AG04450 (cell line): ENCODE results near the gene ATG4C. TPM values are rescaled to one million over a fixed set of nuclear protein-coding genes. Genes with fewer than 3 reads are reported as not detected.
"Not testable (repeated sequence)": the region's sequence is repeated elsewhere in the genome, so short reads cannot be mapped to it uniquely, and the experiment has no call there.

Experiments used
- CTCF ChIA-PET: fragments of 300-600, 350-600 bp; formaldehyde crosslinking; extraction: SDS; loops from one replicate; lab custom pipeline; 2022; ENCODE audit warnings: antibody characterized with exemption, inconsistent platforms; lab: Charles Lee
- POLR2A ChIA-PET: fragments of 350-600 bp; formaldehyde crosslinking; extraction: SDS; loops from one replicate; lab custom pipeline; 2021; ENCODE audit warnings: antibody characterized with exemption, inconsistent platforms; lab: Yijun Ruan, JAX
- DNase-seq: peaks from one replicate; pipeline ENCODE4 v3.0.0-alpha.2; 2011; ENCODE audit warnings: low read depth, low spot score
- H3K27ac ChIP-seq: one replicate; pipeline ENCODE4 v1.5.1; 2012; ENCODE audit warnings: low read depth, low read length, control low read depth
- H3K27me3 ChIP-seq: one replicate; pipeline ENCODE4 v1.6.0; 2012; ENCODE audit warnings: low read length; ENCODE audit not compliant: control insufficient read depth, insufficient read depth
- H3K4me3 ChIP-seq: 2 replicates; pipeline ENCODE4 v1.5.1; 2011; ENCODE audit warnings: mild to moderate bottlenecking, low read depth, low read length, control low read depth
- H3K9me3 ChIP-seq: 2 replicates; pipeline ENCODE4 v1.5.1; 2012; ENCODE audit warnings: low read length; ENCODE audit not compliant: control insufficient read depth, insufficient read depth
- CTCF ChIP-seq: IDR thresholded peaks from 2 replicates; pipeline ENCODE4 v1.5.1; 2011; ENCODE audit warnings: low read depth, low read length, control low read depth, inconsistent platforms
- polyA plus RNA-seq: library from polyadenylated mRNA; depleted of rRNA; stranded (reverse); fragments of >200 nt; gene quantifications from 2 replicates; pipeline ENCODE4 v1.2.3, GENCODE V29; 2011

Gene ATG4C
- polyA plus RNA-seq, 1 experiment, result 12.0 TPM

- ChIA-PET POLR2A (no interaction called here), CTCF (interaction anchor here (1.4 kb wide), 1 partner anchor 41 kb away, joined by 5 read pairs; no protein-coding TSS in a partner anchor)
- peak; percentile 55 for DNase-seq
- TF ChIP-seq CTCF, result no peak
- Histone ChIP-seq H3K9me3 (no peaks in the 10 kb centered on the region), H3K27me3 (no peaks in the 10 kb centered on the region), H3K27ac (no peak overlapping the region), H3K4me3 (no peak overlapping the region)
These were observed 16.9 kb downstream of the ATG4C start for GRCh38 chr1:62800825-62801306.

GRCh38 chr1:62809788-62810187 lies 25.9 kb downstream of the ATG4C start:
- POLR2A ChIA-PET, result no interaction called here

GRCh38 chr1:62810420-62811274 lies 26.7 kb downstream of the ATG4C start:
- Histone ChIP-seq H3K9me3 (no peaks in the 10 kb centered on the region), H3K27me3 (no peaks in the 10 kb centered on the region), H3K4me3 (no peak overlapping the region), H3K27ac (no peak overlapping the region)
- DNase-seq, result no peak
- POLR2A ChIA-PET, result no interaction called here
- no peak for TF ChIP-seq CTCF
- CTCF ChIA-PET, result no interaction called here

More at GRCh38 chr1:62809788-62810187, 25.9 kb downstream of the ATG4C start:
- TF ChIP-seq CTCF, result no peak
- no peaks in the 10 kb centered on the region for H3K27me3 ChIP-seq
- DNase-seq, result no peak
- no peak overlapping the region for H3K4me3 ChIP-seq
- CTCF ChIA-PET, result no interaction called here
- H3K27ac ChIP-seq, result no peak overlapping the region
- H3K9me3 ChIP-seq, result no peaks in the 10 kb centered on the region

GRCh38 chr1:62823556-62823955 lies 39.6 kb downstream of the ATG4C start:
- no peak for TF ChIP-seq CTCF
- Histone ChIP-seq H3K27ac (no peak overlapping the region), H3K4me3 (no peak overlapping the region), H3K9me3 (no peaks in the 10 kb centered on the region), H3K27me3 (no peaks in the 10 kb centered on the region)
- ChIA-PET POLR2A (no interaction called here), CTCF (interaction anchor here (0.5 kb wide), 1 partner anchor 321 kb away, joined by 5 read pairs; no protein-coding TSS in a partner anchor)
- DNase-seq, result no peak

- H3K9me3 ChIP-seq, result no peaks in the 10 kb centered on the region
- H3K27ac ChIP-seq, result no peak overlapping the region
- CTCF ChIA-PET, result interaction anchor here (2.6 kb wide), 2 partner anchors 13 to 15 kb away, joined by 6 to 11 read pairs; no protein-coding TSS in a partner anchor
- H3K27me3 ChIP-seq, result no peaks in the 10 kb centered on the region
- POLR2A ChIA-PET, result no interaction called here
- TF ChIP-seq CTCF, result no peak
- no peak overlapping the region for H3K4me3 ChIP-seq
- DNase-seq, result no peak
These were observed 43.0 kb downstream of the ATG4C start for GRCh38 chr1:62826901-62827300.

- POLR2A ChIA-PET, result not testable (repeated sequence)
These were observed 43.9 kb downstream of the ATG4C start for GRCh38 chr1:62827786-62828185.

More at GRCh38 chr1:62827786-62828185, 43.9 kb downstream of the ATG4C start:
- not testable (repeated sequence) for H3K27ac ChIP-seq, DNase-seq, H3K27me3 ChIP-seq, H3K4me3 ChIP-seq, H3K9me3 ChIP-seq
- CTCF ChIA-PET, result interaction anchor here (2.6 kb wide), 2 partner anchors 12 to 14 kb away, joined by 6 to 11 read pairs; no protein-coding TSS in a partner anchor
